SW480 (cell line): ENCODE data around the gene NDUFS4.
"Not testable (repeated sequence)": the region's sequence is repeated elsewhere in the genome, so short reads cannot be mapped to it uniquely, and the experiment has no call there.

ENCODE experiments used
- DNase-seq: peaks from one replicate; pipeline ENCODE4 v3.0.0-alpha.2; 2016; ENCODE audit warnings: low spot score

The NDUFS4 gene

GRCh38 chr5:53560506-53561191 lies at the start of gene NDUFS4:
Gene NDUFS4, plus strand, starts transcription at chr5:53560639. Its CDS starts 24 bp downstream, at chr5:53560663.
- DNase-seq: peak; percentile 83

- DNase-seq: no peak
Measured at GRCh38 chr5:53512539-53512938, 47.9 kb upstream of the NDUFS4 start.

GRCh38 chr5:53515988-53516387 lies 44.5 kb upstream of the NDUFS4 start:
- DNase-seq: peak; percentile 6

- DNase-seq: no peak
Measured at GRCh38 chr5:53520813-53521212, 39.6 kb upstream of the NDUFS4 start.

GRCh38 chr5:53537711-53538110 lies 22.7 kb upstream of the NDUFS4 start:
- no peak for DNase-seq

GRCh38 chr5:53540739-53541138 lies 19.7 kb upstream of the NDUFS4 start:
- DNase-seq: not testable (repeated sequence)

GRCh38 chr5:53541859-53542258 lies 18.6 kb upstream of the NDUFS4 start:
- DNase-seq: no peak

GRCh38 chr5:53542926-53543325 lies 17.5 kb upstream of the NDUFS4 start:
- no peak for DNase-seq

- DNase-seq: no peak
Measured at GRCh38 chr5:53543401-53543800, 17.0 kb upstream of the NDUFS4 start.

- DNase-seq: no peak
Measured at GRCh38 chr5:53545744-53546143, 14.7 kb upstream of the NDUFS4 start.

GRCh38 chr5:53547226-53547625 lies 13.2 kb upstream of the NDUFS4 start:
- DNase-seq: no peak

- DNase-seq: not testable (repeated sequence)
Measured at GRCh38 chr5:53548501-53548900, 11.9 kb upstream of the NDUFS4 start.

- DNase-seq: no peak
Measured at GRCh38 chr5:53549792-53550191, 10.6 kb upstream of the NDUFS4 start.

GRCh38 chr5:53552561-53552960 lies 7.9 kb upstream of the NDUFS4 start:
- DNase-seq: no peak

- DNase-seq: no peak
Measured at GRCh38 chr5:53554444-53554843, 6.0 kb upstream of the NDUFS4 start.

GRCh38 chr5:53555160-53555559 lies 5.3 kb upstream of the NDUFS4 start:
- no peak for DNase-seq

- DNase-seq: no peak
Measured at GRCh38 chr5:53556001-53556400, 4.4 kb upstream of the NDUFS4 start.

- DNase-seq: no peak
Measured at GRCh38 chr5:53557386-53557785, 3.1 kb upstream of the NDUFS4 start.

- no peak for DNase-seq
Measured at GRCh38 chr5:53558966-53559365, 1.5 kb upstream of the NDUFS4 start.

GRCh38 chr5:53560028-53560427 lies 411 bp upstream of the NDUFS4 start:
- DNase-seq: no peak

- no peak for DNase-seq
Measured at GRCh38 chr5:53568401-53568800, 8.0 kb downstream of the NDUFS4 start.

GRCh38 chr5:53568871-53569270 lies 8.4 kb downstream of the NDUFS4 start:
- no peak for DNase-seq

- no peak for DNase-seq
Measured at GRCh38 chr5:53569453-53569852, 9.0 kb downstream of the NDUFS4 start.

- no peak for DNase-seq
Measured at GRCh38 chr5:53571403-53571802, 11.0 kb downstream of the NDUFS4 start.
